ENCODE results near the gene LURAP1L.

LURAP1L gene

GRCh38 chr9:12801663-12802062 is 26.8 kb downstream of the LURAP1L start:
- no peak for TF ChIP-seq CTCF (IDR thresholded peaks at IDR 0.05)

- TF ChIP-seq CTCF (IDR thresholded peaks at IDR 0.05): no peak
Observed at GRCh38 chr9:12802093-12802492, 27.3 kb downstream of the LURAP1L start.

GRCh38 chr9:12808569-12808968 is 33.7 kb downstream of the LURAP1L start:
- no peak for TF ChIP-seq CTCF (IDR thresholded peaks at IDR 0.05)

GRCh38 chr9:12809720-12810119 is 34.9 kb downstream of the LURAP1L start:
- no peak for TF ChIP-seq CTCF (IDR thresholded peaks at IDR 0.05)

- no peak for TF ChIP-seq CTCF (IDR thresholded peaks at IDR 0.05)
Observed at GRCh38 chr9:12811935-12812334, 37.1 kb downstream of the LURAP1L start.

GRCh38 chr9:12812710-12813109 is 37.9 kb downstream of the LURAP1L start:
- no peak for TF ChIP-seq CTCF (IDR thresholded peaks at IDR 0.05)

- TF ChIP-seq CTCF (IDR thresholded peaks at IDR 0.05): no peak
Observed at GRCh38 chr9:12813533-12813932, 38.7 kb downstream of the LURAP1L start.

All from LNCAP (cell line).